Neural progenitor cell (in vitro differentiated cells): ENCODE results near the gene PRR16. TPM values are rescaled to one million over a fixed set of nuclear protein-coding genes. Genes with fewer than 3 reads are reported as not detected.

Source experiments
- DNase-seq: peaks from one replicate; pipeline ENCODE4 v3.0.0-alpha.2; 2016; ENCODE audit warnings: low spot score
- H2AFZ ChIP-seq: fragments of 200-600 bp; sonication (generic); replicated peaks from 2 replicates; pipeline ENCODE4 v1.6.1; 2016; ENCODE audit warnings: antibody characterized with exemption
- H3F3A ChIP-seq: fragments of 200-600 bp; sonication (generic); 2 replicates; pipeline ENCODE4 v1.6.1; 2016; ENCODE audit warnings: antibody characterized with exemption, low read depth
- H3K27ac ChIP-seq: fragments of 200-600 bp; sonication (generic); 2 replicates; pipeline ENCODE4 v1.5.1; 2016; ENCODE audit warnings: mild to moderate bottlenecking
- H3K27me3 ChIP-seq: fragments of 200-600 bp; sonication (generic); 2 replicates; pipeline ENCODE4 v1.6.1; 2016; ENCODE audit warnings: mild to moderate bottlenecking, moderate library complexity
- H3K36me3 ChIP-seq: fragments of 200-600 bp; sonication (generic); 2 replicates; pipeline ENCODE4 v1.5.1; 2016
- H3K4me1 ChIP-seq: fragments of 200-600 bp; sonication (generic); 2 replicates; pipeline ENCODE4 v1.6.1; 2016; ENCODE audit warnings: mixed run types
- H3K4me2 ChIP-seq: fragments of 200-600 bp; sonication (generic); 2 replicates; pipeline ENCODE4 v1.6.1; 2016
- H3K4me3 ChIP-seq: fragments of 200-600 bp; sonication (generic); 2 replicates; pipeline ENCODE4 v1.5.1; 2016
- H3K79me2 ChIP-seq: fragments of 200-600 bp; sonication (generic); 2 replicates; pipeline ENCODE4 v1.6.1; 2016; ENCODE audit warnings: low read depth
- H3K9ac ChIP-seq: fragments of 200-600 bp; sonication (generic); 2 replicates; pipeline ENCODE4 v1.6.1; 2016
- H3K9me3 ChIP-seq: fragments of 200-600 bp; sonication (generic); 2 replicates; pipeline ENCODE4 v1.5.1; 2016; ENCODE audit warnings: low read depth
- H4K20me1 ChIP-seq: fragments of 200-600 bp; sonication (generic); 2 replicates; pipeline ENCODE4 v1.6.1; 2016; ENCODE audit warnings: low read depth
- H3K27ac Mint-ChIP-seq: 3 replicates; pipeline ENCODE4 v1.8.0; 2021; ENCODE audit warnings: mixed read lengths
- H3K27me3 Mint-ChIP-seq: 2 replicates; pipeline ENCODE4 v1.8.0; 2022; ENCODE audit warnings: low read depth, mild to moderate bottlenecking, inconsistent platforms, moderate library complexity, mixed read lengths; ENCODE audit not compliant: insufficient read depth
- H3K36me3 Mint-ChIP-seq: 3 replicates; pipeline ENCODE4 v1.8.0; 2021; ENCODE audit warnings: mixed read lengths
- H3K4me1 Mint-ChIP-seq: 3 replicates; pipeline ENCODE4 v1.8.0; 2021; ENCODE audit warnings: mixed read lengths
- H3K4me3 Mint-ChIP-seq: 3 replicates; pipeline ENCODE4 v1.8.0; 2021; ENCODE audit warnings: mild to moderate bottlenecking, moderate library complexity, mixed read lengths
- H3K9me3 Mint-ChIP-seq: 3 replicates; pipeline ENCODE4 v1.8.0; 2020; ENCODE audit warnings: mixed read lengths
- EZH2 ChIP-seq: fragments of 200-600 bp; sonication (generic); IDR thresholded peaks from 2 replicates; pipeline ENCODE4 v1.6.1; 2017; ENCODE audit warnings: antibody characterized with exemption, mild to moderate bottlenecking, moderate library complexity
- EZH2phosphoT487 ChIP-seq: fragments of 200-600 bp; sonication (generic); IDR thresholded peaks from 2 replicates; pipeline ENCODE4 v1.6.1; 2017; ENCODE audit warnings: antibody characterized with exemption
- total RNA-seq: library from RNA; depleted of rRNA; stranded (reverse); fragments of >200 nt; gene quantifications from 2 replicates; pipeline ENCODE4 v1.2.3, GENCODE V29; 2015; ENCODE audit warnings: low replicate concordance
- TF ChIP-seq, protein P1 (sequence below): fragments of 200-600 bp; sonication (generic); IDR thresholded peaks from 2 replicates; pipeline ENCODE4 v1.5.1; 2017; ENCODE audit warnings: antibody characterized with exemption, mild to moderate bottlenecking

PRR16 gene
- total RNA-seq, 1 donor from 2014 or later, result not detected

DNA sequence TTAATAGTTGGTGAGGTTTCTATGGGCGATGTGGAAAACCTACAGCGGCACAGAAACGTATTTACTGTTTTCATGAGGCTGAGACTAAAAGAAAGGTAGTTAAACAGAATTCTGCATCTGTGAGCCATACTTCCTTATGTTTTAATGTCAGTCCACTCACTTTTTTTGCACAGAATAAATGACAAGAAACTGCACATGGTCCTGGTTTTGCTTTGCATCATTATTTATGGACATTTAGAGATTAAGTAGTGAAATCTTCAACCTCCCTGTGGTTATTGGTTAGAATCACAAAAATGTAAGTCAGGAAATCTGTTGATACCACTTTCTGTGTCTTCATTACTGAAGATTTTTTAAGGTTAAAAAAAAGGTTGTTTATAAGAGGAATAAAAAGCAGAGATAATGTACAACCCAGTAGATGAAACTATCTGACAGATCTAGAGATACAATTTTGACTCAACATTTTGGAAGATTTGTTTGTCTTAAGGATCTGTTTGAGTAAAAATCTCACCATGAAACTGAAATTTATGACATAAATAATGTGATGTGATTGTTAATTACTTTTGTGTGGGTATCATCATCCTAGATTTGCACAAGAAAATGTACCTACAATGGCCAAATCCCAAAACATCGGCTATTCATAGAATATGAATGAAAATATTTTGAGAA, 2.4 kb downstream of the PRR16 start:
- Mint-ChIP-seq H3K9me3 (no peaks in the 10 kb centered on the region), H3K27ac (no peak overlapping the region), H3K27me3 (no peaks in the 10 kb centered on the region), H3K4me3 (peak overlapping the region; percentile 91), H3K36me3 (no peaks in the 10 kb centered on the region), H3K4me1 (peaks cover 26% of the 10 kb centered on the region)
- DNase-seq, result no peak
- TF ChIP-seq, protein P1, sequence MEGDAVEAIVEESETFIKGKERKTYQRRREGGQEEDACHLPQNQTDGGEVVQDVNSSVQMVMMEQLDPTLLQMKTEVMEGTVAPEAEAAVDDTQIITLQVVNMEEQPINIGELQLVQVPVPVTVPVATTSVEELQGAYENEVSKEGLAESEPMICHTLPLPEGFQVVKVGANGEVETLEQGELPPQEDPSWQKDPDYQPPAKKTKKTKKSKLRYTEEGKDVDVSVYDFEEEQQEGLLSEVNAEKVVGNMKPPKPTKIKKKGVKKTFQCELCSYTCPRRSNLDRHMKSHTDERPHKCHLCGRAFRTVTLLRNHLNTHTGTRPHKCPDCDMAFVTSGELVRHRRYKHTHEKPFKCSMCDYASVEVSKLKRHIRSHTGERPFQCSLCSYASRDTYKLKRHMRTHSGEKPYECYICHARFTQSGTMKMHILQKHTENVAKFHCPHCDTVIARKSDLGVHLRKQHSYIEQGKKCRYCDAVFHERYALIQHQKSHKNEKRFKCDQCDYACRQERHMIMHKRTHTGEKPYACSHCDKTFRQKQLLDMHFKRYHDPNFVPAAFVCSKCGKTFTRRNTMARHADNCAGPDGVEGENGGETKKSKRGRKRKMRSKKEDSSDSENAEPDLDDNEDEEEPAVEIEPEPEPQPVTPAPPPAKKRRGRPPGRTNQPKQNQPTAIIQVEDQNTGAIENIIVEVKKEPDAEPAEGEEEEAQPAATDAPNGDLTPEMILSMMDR, result no peak
- TF ChIP-seq EZH2phosphoT487 (no peak), EZH2 (no peak)
- H3K4me2 ChIP-seq, result no peak overlapping the region
- no peaks in the 10 kb centered on the region for H3K36me3 ChIP-seq
- peaks cover 54% of the 10 kb centered on the region for H3K27me3 ChIP-seq
- H3F3A ChIP-seq, result peaks cover 17% of the 10 kb centered on the region
- no peaks in the 10 kb centered on the region for H3K79me2 ChIP-seq
- H3K4me1 ChIP-seq, result peaks cover 29% of the 10 kb centered on the region
- H3K27ac ChIP-seq, result no peak overlapping the region
- H2AFZ ChIP-seq, result no peak overlapping the region
- H4K20me1 ChIP-seq, result peaks cover 5% of the 10 kb centered on the region
- H3K4me3 ChIP-seq, result no peak overlapping the region
- no peak overlapping the region for H3K9ac ChIP-seq
- no peaks in the 10 kb centered on the region for H3K9me3 ChIP-seq

DNA sequence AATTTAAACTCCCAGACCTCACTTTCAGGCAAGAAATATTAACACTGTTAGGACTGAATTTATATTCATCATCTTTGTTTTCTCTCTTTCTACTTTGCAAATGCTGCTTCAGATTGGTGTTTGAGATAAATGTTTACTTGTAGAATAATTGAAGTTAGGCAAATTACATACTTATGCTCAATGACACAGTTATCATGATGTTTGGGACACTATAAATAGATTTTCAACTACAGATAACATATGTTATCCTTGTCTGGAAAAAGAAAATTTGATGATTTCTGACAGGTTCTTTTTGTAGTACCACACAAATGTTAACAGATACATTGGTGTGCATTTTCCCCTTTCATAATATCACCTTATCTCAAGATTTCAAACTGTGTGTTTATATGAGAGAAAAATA, 7.9 kb downstream of the PRR16 start:
- H3K27ac ChIP-seq, result no peak overlapping the region
- H3K4me2 ChIP-seq, result no peak overlapping the region
- H3K27me3 Mint-ChIP-seq, result no peaks in the 10 kb centered on the region
- H4K20me1 ChIP-seq, result no peaks in the 10 kb centered on the region
- H3K9ac ChIP-seq, result no peak overlapping the region
- no peaks in the 10 kb centered on the region for H3F3A ChIP-seq
- H3K9me3 ChIP-seq, result no peaks in the 10 kb centered on the region
- no peaks in the 10 kb centered on the region for H3K4me1 Mint-ChIP-seq
- no peak overlapping the region for H3K27ac Mint-ChIP-seq
- TF ChIP-seq EZH2 (no peak), EZH2phosphoT487 (no peak)
- TF ChIP-seq, protein P1, result no peak
- H3K36me3 ChIP-seq, result no peaks in the 10 kb centered on the region
- peaks cover 12% of the 10 kb centered on the region for H3K27me3 ChIP-seq
- H3K4me3 ChIP-seq, result no peak overlapping the region
- H3K36me3 Mint-ChIP-seq, result no peaks in the 10 kb centered on the region
- H3K9me3 Mint-ChIP-seq, result no peaks in the 10 kb centered on the region
- no peaks in the 10 kb centered on the region for H3K79me2 ChIP-seq
- H3K4me1 ChIP-seq, result no peaks in the 10 kb centered on the region
- DNase-seq, result no peak
- H3K4me3 Mint-ChIP-seq, result no peak overlapping the region
- H2AFZ ChIP-seq, result no peak overlapping the region

DNA sequence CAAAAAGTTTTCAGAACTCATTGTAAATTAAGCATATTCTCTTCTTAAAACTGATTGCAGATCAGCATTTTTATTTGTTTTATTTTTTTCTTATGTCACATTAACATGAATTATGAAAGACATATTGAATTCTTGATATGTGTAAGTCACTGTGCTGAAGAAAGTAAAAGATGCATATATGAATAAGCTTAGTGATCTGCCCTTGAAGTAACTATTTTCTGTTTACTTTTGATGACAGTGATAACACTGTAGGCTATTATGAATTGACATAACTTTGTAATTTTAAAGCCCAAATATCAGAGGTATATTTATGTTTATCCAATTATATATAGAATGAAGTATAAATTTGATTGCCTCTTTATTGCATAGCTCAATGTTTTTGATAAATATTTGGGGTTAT, 8.8 kb downstream of the PRR16 start:
- no peak overlapping the region for H3K9ac ChIP-seq
- no peak overlapping the region for H3K4me2 ChIP-seq
- no peak overlapping the region for H2AFZ ChIP-seq
- Mint-ChIP-seq H3K9me3 (no peaks in the 10 kb centered on the region), H3K27ac (no peak overlapping the region), H3K27me3 (no peaks in the 10 kb centered on the region), H3K36me3 (no peaks in the 10 kb centered on the region), H3K4me1 (no peaks in the 10 kb centered on the region), H3K4me3 (no peak overlapping the region)
- H4K20me1 ChIP-seq, result no peaks in the 10 kb centered on the region
- H3K27me3 ChIP-seq, result peaks cover 2% of the 10 kb centered on the region
- no peaks in the 10 kb centered on the region for H3K79me2 ChIP-seq
- TF ChIP-seq, protein P1, result no peak
- TF ChIP-seq EZH2 (no peak), EZH2phosphoT487 (no peak)
- no peaks in the 10 kb centered on the region for H3K9me3 ChIP-seq
- H3K4me1 ChIP-seq, result no peaks in the 10 kb centered on the region
- H3F3A ChIP-seq, result no peaks in the 10 kb centered on the region
- DNase-seq, result no peak
- no peak overlapping the region for H3K27ac ChIP-seq
- no peaks in the 10 kb centered on the region for H3K36me3 ChIP-seq
- no peak overlapping the region for H3K4me3 ChIP-seq
